GM12878 (cell line): ENCODE data around the gene DDX10. TPM values are rescaled to one million over a fixed set of nuclear protein-coding genes. Genes with fewer than 3 reads are reported as not detected.

Experiments used
- ATAC-seq: fragments of 200-7000 bp; cut with Tn5 transposase; 3 replicates; pipeline ENCODE4 v1.9.1; 2020; ENCODE audit warnings: mild to moderate bottlenecking, moderate library complexity
- BruUV-seq: library from RNA; stranded (reverse); fragments of 400-500 nt; replicated peaks from 2 replicates; lab custom pipeline; 2021; lab: Mats Ljungman, UMichigan
- CTCF ChIA-PET: fragments of 300-600 bp; sonication (Branson Sonifier 250); formaldehyde crosslinking; extraction: SDS; loops from one replicate; lab custom pipeline; 2021; ENCODE audit warnings: inconsistent platforms; lab: Yijun Ruan, JAX
- POLR2A ChIA-PET: fragments of 350-600 bp; formaldehyde crosslinking; extraction: SDS; loops from one replicate; lab custom pipeline; 2021; ENCODE audit warnings: inconsistent platforms; lab: Charles Lee
- RAD21 ChIA-PET: fragments of 300-600 bp; sonication (Branson Sonifier 250); formaldehyde crosslinking; loops from one replicate; lab custom pipeline; 2023; ENCODE audit warnings: antibody characterized with exemption; ENCODE audit not compliant: unreplicated experiment; lab: Charles Lee
- SMC1A ChIA-PET: fragments of 300-600 bp; sonication (Branson Sonifier 250); formaldehyde crosslinking; loops from one replicate; lab custom pipeline; 2023; ENCODE audit not compliant: unreplicated experiment, uncharacterized antibody; lab: Charles Lee
- DNase-seq: peaks from one replicate; pipeline ENCODE4 v3.0.0-alpha.2; 2011; ENCODE audit warnings: low read depth, low spot score
- FAIRE-seq: peaks from 3 replicates; lab custom pipeline; 2011; peaks lifted over from hg19 to GRCh38; lab: Jason Lieb, UNC
- H2AFZ ChIP-seq: 2 replicates; pipeline ENCODE4 v1.6.0; 2011; ENCODE audit warnings: low read depth, low read length, control low read depth; ENCODE audit not compliant: control insufficient read depth
- H3K27ac ChIP-seq: 2 replicates; pipeline ENCODE4 v1.5.1; 2011; ENCODE audit warnings: control low read depth; ENCODE audit not compliant: control insufficient read depth, insufficient read depth
- H3K27me3 ChIP-seq, 2 experiments: replicated peaks in 1 of 2; 2 replicates each; pipeline versions ENCODE4 v1.6.0 to v1.6.1; 2011; ENCODE audit warnings: low read length in 1 of 2; ENCODE audit not compliant: control insufficient read depth in 2 of 2, insufficient read depth in 2 of 2
- H3K36me3 ChIP-seq, 2 experiments: 2 replicates each; pipeline ENCODE4 v1.5.1; 2011; ENCODE audit warnings: low read length in 1 of 2; ENCODE audit not compliant: control insufficient read depth in 2 of 2, insufficient read depth in 2 of 2
- H3K4me1 ChIP-seq: 2 replicates; pipeline ENCODE4 v1.6.1; 2011; ENCODE audit warnings: mild to moderate bottlenecking, low read length, moderate library complexity, mixed read lengths; ENCODE audit not compliant: control insufficient read depth, insufficient read depth
- H3K4me2 ChIP-seq: 2 replicates; pipeline ENCODE4 v1.6.0; 2011; ENCODE audit warnings: control low read depth; ENCODE audit not compliant: control insufficient read depth, insufficient read depth
- H3K4me3 ChIP-seq: fragments of 200-600 bp; sonication (generic); 2 replicates; pipeline ENCODE4 v1.5.1; 2016
- H3K79me2 ChIP-seq: 2 replicates; pipeline ENCODE4 v1.6.0; 2011; ENCODE audit warnings: low read length; ENCODE audit not compliant: control insufficient read depth, insufficient read depth
- H3K9ac ChIP-seq: 2 replicates; pipeline ENCODE4 v1.8.0; 2011; ENCODE audit warnings: low read length, control low read depth, mixed read lengths; ENCODE audit not compliant: control insufficient read depth, insufficient read depth
- H3K9me3 ChIP-seq: replicated peaks from 3 replicates; pipeline ENCODE4 v1.5.1; 2011; ENCODE audit warnings: mild to moderate bottlenecking, low read length; ENCODE audit not compliant: control insufficient read depth, insufficient read depth
- H4K20me1 ChIP-seq: 2 replicates; pipeline ENCODE4 v1.6.0; 2011; ENCODE audit not compliant: control insufficient read depth, insufficient read depth
- CEBPB ChIP-seq, 2 experiments: fragments of 150-350 bp in 1 of 2; IDR thresholded peaks; 2 replicates each; pipeline ENCODE4 v1.6.1; 2012 to 2014; ENCODE audit warnings: low read depth in 2 of 2, low read length in 2 of 2, borderline replicate concordance in 1 of 2, inconsistent platforms in 1 of 2
- EP300 ChIP-seq, 2 experiments: fragments of 150-350 bp in 1 of 2; IDR thresholded peaks; 2 replicates each; pipeline ENCODE4 v1.6.1; 2011 to 2012; ENCODE audit warnings: low read depth in 2 of 2, low read length in 2 of 2, borderline replicate concordance in 1 of 2, improper control_type of control experiment in 1 of 2, inconsistent platforms in 1 of 2; ENCODE audit not compliant: control insufficient read depth in 1 of 2
- IRF5 ChIP-seq: fragments of 450-650 bp; IDR thresholded peaks from 2 replicates; pipeline ENCODE4 v1.6.1; 2017; ENCODE audit warnings: borderline replicate concordance
- MLLT1 ChIP-seq: fragments of 450-650 bp; IDR thresholded peaks from 2 replicates; pipeline ENCODE4 v1.6.1; 2016; ENCODE audit warnings: mild to moderate bottlenecking
- MYC ChIP-seq: IDR thresholded peaks from 2 replicates; pipeline ENCODE4 v1.6.1; 2011; ENCODE audit warnings: mild to moderate bottlenecking, low read length, moderate library complexity, inconsistent platforms; ENCODE audit not compliant: insufficient read depth, insufficient replicate concordance, insufficient read length, severe bottlenecking
- NBN ChIP-seq: fragments of 450-650 bp; IDR thresholded peaks from 2 replicates; pipeline ENCODE4 v1.6.1; 2016
- NFYB ChIP-seq: IDR thresholded peaks from 2 replicates; pipeline ENCODE4 v1.6.1; 2011; ENCODE audit warnings: low read depth, mild to moderate bottlenecking, low read length, improper control_type of control experiment, moderate library complexity; ENCODE audit not compliant: insufficient read depth
- NR2C2 ChIP-seq: IDR thresholded peaks from 2 replicates; pipeline ENCODE4 v1.6.1; 2011; ENCODE audit warnings: borderline replicate concordance, low read depth; ENCODE audit not compliant: control insufficient read depth, insufficient read length
- POLR2AphosphoS5 ChIP-seq: IDR thresholded peaks from 2 replicates; pipeline ENCODE4 v1.6.1; 2011; ENCODE audit warnings: mild to moderate bottlenecking, low read length, inconsistent platforms
- TARDBP ChIP-seq: IDR thresholded peaks from 2 replicates; pipeline ENCODE4 v1.6.1; 2016; ENCODE audit warnings: borderline replicate concordance
- TCF3 ChIP-seq: IDR thresholded peaks from 2 replicates; pipeline ENCODE4 v1.6.1; 2012; ENCODE audit warnings: low read depth, mild to moderate bottlenecking, low read length, borderline replicate concordance; ENCODE audit not compliant: insufficient read depth
- ZBTB4 ChIP-seq: fragments of 450-650 bp; formaldehyde crosslinking; IDR thresholded peaks from 2 replicates; pipeline ENCODE4 v1.4.0; 2022; ENCODE audit warnings: mild to moderate bottlenecking, moderate library complexity
- ZNF592 ChIP-seq: fragments of 450-650 bp; IDR thresholded peaks from 2 replicates; pipeline ENCODE4 v1.6.1; 2017; ENCODE audit warnings: mild to moderate bottlenecking, moderate library complexity
- WGBS: methylation state at CpG from one replicate; pipeline ENCODE4 v1.1.6; 2016; ENCODE audit warnings: low lambda C conversion rate; ENCODE audit not compliant: insufficient replicate concordance, insufficient coverage; ENCODE audit errors: missing lambda C conversion rate; 5-methylcytosine and 5-hydroxymethylcytosine counted together
- in situ Hi-C: fragments of 300-500 bp; cut with MboI; formaldehyde crosslinking; loops from 9 replicates; pipeline ENCODE4 v1.14.3; 2018; ENCODE audit warnings: mixed read lengths
- intact Hi-C: fragments of 100-400 bp; cut with micrococcal nuclease; formaldehyde crosslinking; loops from one replicate; pipeline ENCODE4 v1.14.2; 2022; ENCODE audit not compliant: unreplicated experiment
- polyA plus RNA-seq, 11 experiments: library from polyadenylated mRNA; depleted of rRNA in 4 of 11; unstranded in 6 of 11; stranded (reverse) in 5 of 11; fragments of >200 nt; fragmentation: Nextera tagmentation in 4 of 11; fragmentation: Illumina TruSeq in 1 of 11; extraction: Ambion mirVana in 4 of 11; extraction: Trizol in 1 of 11; gene quantifications; 1 replicate in 1 of 11; 2 replicates in 10 of 11; pipeline versions ENCODE4 v1.2.1 to v1.2.3, GENCODE V29; 2011 to 2016; ENCODE audit warnings: inconsistent platforms in 2 of 11, missing spikeins in 2 of 11, low read depth in 1 of 11
- total RNA-seq, 4 experiments: library from RNA; depleted of rRNA in 3 of 4; stranded (reverse); fragments of >200 nt in 3 of 4; fragmentation: Illumina TruSeq in 1 of 4; extraction: Trizol in 1 of 4; gene quantifications; 2 replicates each; pipeline versions ENCODE4 v1.2.1 to v1.2.3, GENCODE V29; 2013 to 2021

The DDX10 gene
- total and polyA plus RNA-seq, 10 of the 15 experiments (the other 5 are each of a cell fraction or from before 2014, with no cell fraction given), result 20.9 to 51.5 (median 31.9) TPM

- no peak overlapping the region for H2AFZ ChIP-seq
- no peak overlapping the region for H3K4me3 ChIP-seq
- ATAC-seq (no peak), DNase-seq (no peak), FAIRE-seq (no peak)
- WGBS, result 95% methylated on average over 1 of the region's 1 CpG
- ChIA-PET POLR2A (no interaction called here), SMC1A (interaction anchor here (2.2 kb wide), 1 partner anchor 12 kb away, joined by 6 read pairs; no protein-coding TSS in a partner anchor), RAD21 (no interaction called here), CTCF (no interaction called here)
- no peak overlapping the region for H3K27ac ChIP-seq
- no TSS peak for BruUV-seq
- H3K4me1 ChIP-seq, result peaks cover 4% of the 10 kb centered on the region
- H4K20me1 ChIP-seq, result no peaks in the 10 kb centered on the region
- H3K4me2 ChIP-seq, result no peak overlapping the region
- no peaks in the 10 kb centered on the region for H3K27me3 ChIP-seq
- peaks cover 2% of the 10 kb centered on the region for H3K79me2 ChIP-seq
- in situ Hi-C loops (no loop called here), intact Hi-C loops (no loop called here)
- H3K9ac ChIP-seq, result no peak overlapping the region
- no peaks in the 10 kb centered on the region for H3K9me3 ChIP-seq
- no peaks in the 10 kb centered on the region; a peak in 1 of 4 replicates for H3K36me3 ChIP-seq
- TF ChIP-seq TCF3 (no peak), IRF5 (no peak), NR2C2 (no peak), ZNF592 (no peak), EP300 (IDR thresholded peaks at IDR 0.05; ENCODE audit: borderline replicate concordance in 1 of 2, control insufficient read depth in 1 of 2, low read depth in 2 of 2, low read length in 2 of 2) (no peak), MLLT1 (no peak), POLR2AphosphoS5 (no peak), NBN (no peak), CEBPB (IDR thresholded peaks at IDR 0.05; ENCODE audit: borderline replicate concordance in 1 of 2, low read depth in 2 of 2, low read length in 2 of 2) (no peak), NFYB (no peak), ZBTB4 (CRISPR knock-in tag) (no peak), TARDBP (no peak), MYC (no peak)
Measured at GRCh38 chr11:108859510-108859909, 194.6 kb downstream of the DDX10 start.
